ENCODE measurements around the gene TBL1XR1.

Gene TBL1XR1

GRCh38 chr3:177058648-177059047 is 138.6 kb downstream of the TBL1XR1 start:
- TF ChIP-seq, protein P1, sequence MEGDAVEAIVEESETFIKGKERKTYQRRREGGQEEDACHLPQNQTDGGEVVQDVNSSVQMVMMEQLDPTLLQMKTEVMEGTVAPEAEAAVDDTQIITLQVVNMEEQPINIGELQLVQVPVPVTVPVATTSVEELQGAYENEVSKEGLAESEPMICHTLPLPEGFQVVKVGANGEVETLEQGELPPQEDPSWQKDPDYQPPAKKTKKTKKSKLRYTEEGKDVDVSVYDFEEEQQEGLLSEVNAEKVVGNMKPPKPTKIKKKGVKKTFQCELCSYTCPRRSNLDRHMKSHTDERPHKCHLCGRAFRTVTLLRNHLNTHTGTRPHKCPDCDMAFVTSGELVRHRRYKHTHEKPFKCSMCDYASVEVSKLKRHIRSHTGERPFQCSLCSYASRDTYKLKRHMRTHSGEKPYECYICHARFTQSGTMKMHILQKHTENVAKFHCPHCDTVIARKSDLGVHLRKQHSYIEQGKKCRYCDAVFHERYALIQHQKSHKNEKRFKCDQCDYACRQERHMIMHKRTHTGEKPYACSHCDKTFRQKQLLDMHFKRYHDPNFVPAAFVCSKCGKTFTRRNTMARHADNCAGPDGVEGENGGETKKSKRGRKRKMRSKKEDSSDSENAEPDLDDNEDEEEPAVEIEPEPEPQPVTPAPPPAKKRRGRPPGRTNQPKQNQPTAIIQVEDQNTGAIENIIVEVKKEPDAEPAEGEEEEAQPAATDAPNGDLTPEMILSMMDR (IDR thresholded peaks at IDR 0.05; ENCODE audit: low read length, missing control alignments): no peak
- no peak for DNase-seq (ENCODE audit: low read depth)
- H3K4me3 ChIP-seq (replicated peaks; ENCODE audit: low read depth, low read length): no peak overlapping the region

DNA sequence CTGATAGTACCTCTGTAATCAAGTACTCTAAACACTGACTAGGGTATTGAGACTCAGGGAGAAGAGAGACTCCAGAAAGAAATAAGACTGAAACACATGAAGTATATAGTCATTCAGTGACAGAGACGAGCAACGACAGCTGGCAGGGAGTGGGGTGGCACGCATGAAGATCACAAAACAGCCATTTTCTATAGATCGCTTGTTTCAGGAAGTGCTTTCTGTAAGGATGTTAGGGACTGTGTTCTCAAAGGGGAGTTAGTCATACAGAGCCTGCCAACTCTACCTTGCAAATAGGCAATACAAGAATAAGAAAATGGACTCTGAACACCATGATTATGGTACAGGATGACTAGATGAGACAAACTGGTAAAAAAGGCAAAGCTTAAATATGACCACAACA is 139.5 kb downstream of the TBL1XR1 start:
- TF ChIP-seq, protein P1 (IDR thresholded peaks at IDR 0.05; ENCODE audit: low read length, missing control alignments): no peak
- H3K4me3 ChIP-seq (replicated peaks; ENCODE audit: low read depth, low read length): no peak overlapping the region
- DNase-seq (ENCODE audit: low read depth): no peak

GRCh38 chr3:177056927-177057326 is 140.4 kb downstream of the TBL1XR1 start:
- TF ChIP-seq, protein P1 (IDR thresholded peaks at IDR 0.05; ENCODE audit: low read length, missing control alignments): no peak
- no peak for DNase-seq (ENCODE audit: low read depth)
- no peak overlapping the region for H3K4me3 ChIP-seq (replicated peaks; ENCODE audit: low read depth, low read length)

DNA sequence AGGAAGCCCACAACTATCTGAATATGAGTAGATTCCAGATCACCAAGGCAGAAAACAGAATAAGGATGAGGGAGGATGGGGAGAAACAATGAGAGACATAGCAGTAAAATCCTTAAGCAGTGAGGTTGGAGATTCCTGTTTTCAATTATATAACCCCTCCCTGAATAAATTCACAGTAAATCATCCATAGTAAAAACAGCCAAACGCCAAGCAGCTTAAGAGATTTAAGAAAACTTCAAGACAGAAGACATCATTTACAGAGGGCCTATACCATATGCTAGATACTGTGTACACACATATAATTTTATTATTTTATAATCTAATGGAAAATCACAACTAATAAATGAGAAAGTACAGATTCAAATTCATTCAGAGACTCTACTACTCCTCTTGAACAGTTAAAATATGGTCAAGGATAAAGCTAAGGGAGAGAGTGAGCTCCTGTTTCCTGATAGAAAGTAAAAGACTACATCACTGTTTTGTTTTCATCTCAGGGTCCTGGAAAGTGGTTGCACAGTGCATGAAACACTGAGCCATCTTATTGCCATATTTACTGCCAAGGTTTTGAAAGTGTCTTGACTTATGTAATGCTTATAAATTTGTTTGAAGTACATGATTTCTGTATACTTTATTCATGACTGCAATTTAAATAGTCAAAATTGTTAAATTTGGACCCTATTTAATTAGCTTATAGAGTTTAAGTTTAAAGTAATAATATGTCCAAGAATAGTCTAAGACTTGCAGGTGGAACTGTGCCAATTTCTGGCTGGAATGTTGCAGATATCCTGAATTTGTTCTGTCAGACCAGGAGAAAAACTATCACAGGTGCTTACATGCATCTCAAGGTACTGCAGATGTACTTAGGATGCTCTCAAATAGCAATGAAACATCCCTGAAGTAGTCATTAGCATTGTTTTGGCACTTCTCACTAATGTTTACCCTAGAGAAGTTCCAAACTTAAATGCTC is 141.4 kb downstream of the TBL1XR1 start:
- H3K4me3 ChIP-seq (replicated peaks; ENCODE audit: low read depth, low read length): no peak overlapping the region
- TF ChIP-seq, protein P1 (IDR thresholded peaks at IDR 0.05; ENCODE audit: low read length, missing control alignments): no peak
- DNase-seq (ENCODE audit: low read depth): no peak

DNA sequence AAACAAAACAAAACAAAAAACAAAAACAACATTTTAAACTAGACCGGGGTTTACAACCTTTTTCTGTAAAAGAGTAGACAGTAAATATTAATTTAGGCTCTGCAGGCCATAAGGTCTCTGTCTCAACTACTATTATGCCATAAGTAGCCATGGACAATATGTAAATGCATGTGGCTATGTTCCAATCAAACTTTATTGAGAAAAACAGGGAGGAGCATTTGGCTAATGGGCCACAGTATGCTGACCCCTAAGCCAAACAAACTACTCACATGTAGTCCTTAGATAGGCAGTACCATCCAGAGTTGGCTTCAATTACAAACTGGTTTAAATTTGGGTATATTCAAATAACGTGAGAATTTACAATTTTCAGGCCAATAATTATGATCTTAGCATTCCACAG is 144.2 kb downstream of the TBL1XR1 start:
- TF ChIP-seq, protein P1 (IDR thresholded peaks at IDR 0.05; ENCODE audit: low read length, missing control alignments): no peak
- H3K4me3 ChIP-seq (replicated peaks; ENCODE audit: low read depth, low read length): no peak overlapping the region
- no peak for DNase-seq (ENCODE audit: low read depth)

DNA sequence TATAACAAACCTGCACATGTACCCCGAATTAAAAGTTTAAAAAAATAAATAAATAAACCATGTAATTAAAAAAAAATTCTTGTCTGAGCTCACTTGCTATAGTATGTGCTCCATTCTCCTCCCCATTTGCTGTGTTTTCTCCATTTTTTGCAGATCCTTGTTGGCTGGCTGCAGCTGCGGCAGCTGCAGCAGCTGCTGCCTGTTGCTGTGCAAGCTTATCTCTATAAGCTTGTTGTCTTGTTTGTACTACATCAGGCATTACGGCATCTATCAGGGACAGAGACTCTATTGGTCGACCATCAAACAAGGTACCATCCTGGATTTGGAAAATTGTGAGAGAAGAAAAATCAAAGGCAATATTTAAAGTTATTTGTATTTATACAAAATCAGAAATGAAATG is 145.9 kb downstream of the TBL1XR1 start:
- TF ChIP-seq, protein P1 (IDR thresholded peaks at IDR 0.05; ENCODE audit: low read length, missing control alignments): no peak

More for the DNA sequence above, 145.9 kb downstream of the TBL1XR1 start:
- no peak overlapping the region for H3K4me3 ChIP-seq (replicated peaks; ENCODE audit: low read depth, low read length)
- DNase-seq (ENCODE audit: low read depth): peak; percentile 32

All from fibroblast of pulmonary artery (primary cell).